Neural cell (in vitro differentiated cells): ENCODE results near the gene TNFAIP8L3.

Experiments used
- CTCF ChIP-seq: fragments of 450-650 bp; IDR thresholded peaks from 2 replicates; pipeline ENCODE4 v1.5.1; 2014; ENCODE audit warnings: antibody characterized with exemption, mild to moderate bottlenecking, moderate library complexity; ENCODE audit not compliant: poor library complexity, severe bottlenecking
- EP300 ChIP-seq: fragments of 450-650 bp; conservative IDR thresholded peaks from 2 replicates; pipeline ENCODE4 v1.6.1; 2014; ENCODE audit warnings: antibody characterized with exemption, mild to moderate bottlenecking, moderate library complexity; ENCODE audit not compliant: poor library complexity, severe bottlenecking
- EZH2 ChIP-seq: fragments of 200-600, 300-800 bp; shearing (Covaris generic), sonication (generic); IDR thresholded peaks from 2 replicates; pipeline ENCODE4 v1.6.1; 2014; ENCODE audit warnings: antibody characterized with exemption, low read length, borderline replicate concordance, mild to moderate bottlenecking; ENCODE audit not compliant: insufficient read depth, poor library complexity, severe bottlenecking
- MXI1 ChIP-seq: fragments of 450-650 bp; conservative IDR thresholded peaks from 2 replicates; pipeline ENCODE4 v1.6.1; 2014; ENCODE audit warnings: antibody characterized with exemption, mild to moderate bottlenecking; ENCODE audit not compliant: poor library complexity, severe bottlenecking
- POLR2AphosphoS5 ChIP-seq: IDR thresholded peaks from 2 replicates; pipeline ENCODE4 v1.6.1; 2012
- RAD21 ChIP-seq: fragments of 450-650 bp; conservative IDR thresholded peaks from 2 replicates; pipeline ENCODE4 v1.6.1; 2014; ENCODE audit warnings: antibody characterized with exemption, mild to moderate bottlenecking, moderate library complexity
- TAF1 ChIP-seq: IDR thresholded peaks from 2 replicates; pipeline ENCODE4 v1.6.1; 2012; ENCODE audit warnings: low read depth
- TF ChIP-seq, protein P1 (sequence below): IDR thresholded peaks from 2 replicates; pipeline ENCODE4 v1.6.1; 2012; ENCODE audit warnings: borderline replicate concordance

- TF ChIP-seq TAF1, result no peak
- TF ChIP-seq CTCF, result no peak
- TF ChIP-seq EP300, result no peak
- TF ChIP-seq POLR2AphosphoS5, result no peak
- TF ChIP-seq MXI1, result no peak
- TF ChIP-seq RAD21, result no peak
- TF ChIP-seq, protein P1, sequence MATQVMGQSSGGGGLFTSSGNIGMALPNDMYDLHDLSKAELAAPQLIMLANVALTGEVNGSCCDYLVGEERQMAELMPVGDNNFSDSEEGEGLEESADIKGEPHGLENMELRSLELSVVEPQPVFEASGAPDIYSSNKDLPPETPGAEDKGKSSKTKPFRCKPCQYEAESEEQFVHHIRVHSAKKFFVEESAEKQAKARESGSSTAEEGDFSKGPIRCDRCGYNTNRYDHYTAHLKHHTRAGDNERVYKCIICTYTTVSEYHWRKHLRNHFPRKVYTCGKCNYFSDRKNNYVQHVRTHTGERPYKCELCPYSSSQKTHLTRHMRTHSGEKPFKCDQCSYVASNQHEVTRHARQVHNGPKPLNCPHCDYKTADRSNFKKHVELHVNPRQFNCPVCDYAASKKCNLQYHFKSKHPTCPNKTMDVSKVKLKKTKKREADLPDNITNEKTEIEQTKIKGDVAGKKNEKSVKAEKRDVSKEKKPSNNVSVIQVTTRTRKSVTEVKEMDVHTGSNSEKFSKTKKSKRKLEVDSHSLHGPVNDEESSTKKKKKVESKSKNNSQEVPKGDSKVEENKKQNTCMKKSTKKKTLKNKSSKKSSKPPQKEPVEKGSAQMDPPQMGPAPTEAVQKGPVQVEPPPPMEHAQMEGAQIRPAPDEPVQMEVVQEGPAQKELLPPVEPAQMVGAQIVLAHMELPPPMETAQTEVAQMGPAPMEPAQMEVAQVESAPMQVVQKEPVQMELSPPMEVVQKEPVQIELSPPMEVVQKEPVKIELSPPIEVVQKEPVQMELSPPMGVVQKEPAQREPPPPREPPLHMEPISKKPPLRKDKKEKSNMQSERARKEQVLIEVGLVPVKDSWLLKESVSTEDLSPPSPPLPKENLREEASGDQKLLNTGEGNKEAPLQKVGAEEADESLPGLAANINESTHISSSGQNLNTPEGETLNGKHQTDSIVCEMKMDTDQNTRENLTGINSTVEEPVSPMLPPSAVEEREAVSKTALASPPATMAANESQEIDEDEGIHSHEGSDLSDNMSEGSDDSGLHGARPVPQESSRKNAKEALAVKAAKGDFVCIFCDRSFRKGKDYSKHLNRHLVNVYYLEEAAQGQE, result no peak
- no peak for TF ChIP-seq EZH2
Observed at GRCh38 chr15:51139091-51139490, 44.4 kb upstream of the TNFAIP8L3 start.
